Fibroblast of the conjunctiva (primary cell): ENCODE results near the gene MBD4.

Source experiments
- DNase-seq: peaks from one replicate; pipeline ENCODE4 v3.0.0-alpha.2; 2010; ENCODE audit warnings: low read depth

MBD4 gene

GRCh38 chr3:129382366-129382765 is 57.4 kb downstream of the MBD4 start:
- no peak for DNase-seq
